Measurements from ENCODE around the gene SNAP25.

Gene SNAP25

GRCh38 chr20:10304471-10305046 is 85.9 kb downstream of the SNAP25 start:
- Mint-ChIP-seq H3K36me3 (ENCODE audit: insufficient read depth) (no peaks in the 10 kb centered on the region), H3K27me3 (peaks cover under 1% of the 10 kb centered on the region), H3K4me3 (no peak overlapping the region), H3K4me1 (peaks cover 36% of the 10 kb centered on the region), H3K9me3 (no peaks in the 10 kb centered on the region), H3K27ac (ENCODE audit: low read depth) (no peak overlapping the region)
- ATAC-seq (replicated peaks; ENCODE audit: extremely low read depth, poor library complexity, severe bottlenecking) (peak; percentile 71), DNase-seq (ENCODE audit: low spot score in 2 of 2) (no peak)

DNA sequence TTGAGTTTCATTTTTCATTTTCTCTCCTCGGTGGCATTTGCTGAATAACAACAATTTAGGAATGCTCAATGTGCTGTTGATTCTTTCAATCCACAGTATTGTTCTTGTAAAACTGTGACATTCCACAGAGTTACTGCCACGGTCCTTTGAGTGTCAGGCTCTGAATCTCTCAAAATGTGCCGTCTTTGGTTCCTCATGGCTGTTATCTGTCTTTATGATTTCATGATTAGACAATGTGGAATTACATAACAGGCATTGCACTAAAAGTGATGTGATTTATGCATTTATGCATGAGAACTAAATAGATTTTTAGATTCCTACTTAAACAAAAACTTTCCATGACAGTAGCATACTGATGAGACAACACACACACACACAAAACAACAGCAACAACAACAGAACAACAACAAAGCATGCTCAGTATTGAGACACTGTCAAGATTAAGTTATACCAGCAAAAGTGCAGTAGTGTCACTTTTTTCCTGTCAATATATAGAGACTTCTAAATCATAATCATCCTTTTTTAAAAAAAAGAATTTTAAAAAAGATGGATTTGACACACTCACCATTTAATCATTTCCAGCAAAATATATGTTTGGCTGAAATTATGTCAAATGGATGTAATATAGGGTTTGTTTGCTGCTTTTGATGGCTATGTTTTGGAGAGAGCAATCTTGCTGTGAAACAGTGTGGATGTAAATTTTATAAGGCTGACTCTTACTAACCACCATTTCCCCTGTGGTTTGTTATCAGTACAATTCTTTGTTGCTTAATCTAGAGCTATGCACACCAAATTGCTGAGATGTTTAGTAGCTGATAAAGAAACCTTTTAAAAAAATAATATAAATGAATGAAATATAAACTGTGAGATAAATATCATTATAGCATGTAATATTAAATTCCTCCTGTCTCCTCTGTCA is 88.1 kb downstream of the SNAP25 start:
- H3K4me3 Mint-ChIP-seq: peak overlapping the region; percentile 22

DNA sequence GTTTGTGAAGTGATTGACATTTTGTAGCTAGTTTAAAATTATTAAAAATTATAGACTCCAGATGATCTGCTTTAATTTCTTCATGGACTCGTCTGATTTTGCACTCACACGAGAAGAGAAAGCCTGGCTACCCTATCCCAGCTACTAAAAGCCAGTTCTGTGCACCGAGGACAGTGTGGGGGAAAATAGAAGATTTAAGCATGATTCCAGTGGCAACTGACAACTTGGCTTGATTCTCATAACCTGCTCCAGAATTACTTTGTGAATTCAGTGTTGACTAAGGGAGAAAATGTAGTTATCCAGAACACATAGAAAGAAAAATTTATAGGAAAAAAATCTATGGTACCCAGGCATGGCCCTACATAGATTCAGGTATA is 88.7 kb downstream of the SNAP25 start:
- H3K36me3 Mint-ChIP-seq (ENCODE audit: insufficient read depth): no peaks in the 10 kb centered on the region
- H3K4me3 Mint-ChIP-seq: no peak overlapping the region
- no peaks in the 10 kb centered on the region for H3K9me3 Mint-ChIP-seq
- peaks cover 17% of the 10 kb centered on the region for H3K27me3 Mint-ChIP-seq
- no peak overlapping the region for H3K27ac Mint-ChIP-seq (ENCODE audit: low read depth)
- ATAC-seq (replicated peaks; ENCODE audit: extremely low read depth, poor library complexity, severe bottlenecking) (no peak), DNase-seq (ENCODE audit: low spot score in 2 of 2) (no peak)
- peaks cover 36% of the 10 kb centered on the region for H3K4me1 Mint-ChIP-seq

More for the DNA sequence above, 88.1 kb downstream of the SNAP25 start:
- no peaks in the 10 kb centered on the region for H3K9me3 Mint-ChIP-seq
- no peak for DNase-seq (ENCODE audit: low spot score in 2 of 2)
- H3K27me3 Mint-ChIP-seq: peaks cover 12% of the 10 kb centered on the region
- ATAC-seq (replicated peaks; ENCODE audit: extremely low read depth, poor library complexity, severe bottlenecking): peak; percentile 87
- no peak overlapping the region for H3K27ac Mint-ChIP-seq (ENCODE audit: low read depth)
- peaks cover 36% of the 10 kb centered on the region for H3K4me1 Mint-ChIP-seq
- no peaks in the 10 kb centered on the region for H3K36me3 Mint-ChIP-seq (ENCODE audit: insufficient read depth)

DNA sequence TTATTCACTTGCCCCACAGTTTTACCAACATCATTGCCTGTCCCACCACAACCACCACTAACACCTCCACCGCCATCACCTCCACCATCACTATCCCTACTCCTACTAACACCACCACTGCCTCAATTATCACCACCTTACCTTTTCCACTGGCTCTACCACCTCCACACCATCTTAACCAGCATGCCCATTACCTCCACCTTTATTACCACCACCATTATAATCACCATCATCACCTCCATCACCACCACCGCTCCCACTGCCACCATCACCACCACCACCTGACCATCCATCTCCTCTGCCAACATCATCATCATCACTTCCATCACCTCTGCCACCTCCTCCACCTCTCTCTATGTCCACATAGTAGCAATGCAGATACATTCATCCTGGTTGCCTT is 90.0 kb downstream of the SNAP25 start:
- Mint-ChIP-seq H3K4me1 (peaks cover 33% of the 10 kb centered on the region), H3K27ac (ENCODE audit: low read depth) (no peak overlapping the region), H3K36me3 (ENCODE audit: insufficient read depth) (no peaks in the 10 kb centered on the region), H3K4me3 (no peak overlapping the region), H3K9me3 (no peaks in the 10 kb centered on the region), H3K27me3 (peaks cover 18% of the 10 kb centered on the region)
- no peak for DNase-seq (ENCODE audit: low spot score in 2 of 2)
- ATAC-seq (replicated peaks; ENCODE audit: extremely low read depth, poor library complexity, severe bottlenecking): no peak

DNA sequence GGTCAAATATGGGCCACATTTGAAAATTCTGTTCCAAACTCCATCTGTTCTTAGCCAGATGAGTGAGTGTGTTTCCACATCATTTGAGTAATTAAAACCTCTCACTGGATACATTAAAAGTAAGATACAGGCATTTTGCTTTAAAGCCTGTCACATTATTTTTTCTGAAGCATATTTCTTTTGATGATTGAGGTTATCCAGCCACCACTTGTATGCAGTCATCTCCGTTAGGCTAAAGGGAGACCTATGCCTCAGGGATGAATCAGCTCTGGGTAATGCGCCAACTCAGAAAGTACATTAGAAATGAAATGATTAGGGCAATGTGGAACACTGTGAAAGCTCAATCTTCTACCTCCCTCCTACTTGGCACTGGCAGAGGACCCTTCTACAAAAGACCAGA is 90.7 kb downstream of the SNAP25 start:
- Mint-ChIP-seq H3K4me1 (peaks cover 26% of the 10 kb centered on the region), H3K27ac (ENCODE audit: low read depth) (no peak overlapping the region), H3K9me3 (no peaks in the 10 kb centered on the region), H3K4me3 (no peak overlapping the region), H3K36me3 (ENCODE audit: insufficient read depth) (no peaks in the 10 kb centered on the region), H3K27me3 (peaks cover 23% of the 10 kb centered on the region)
- DNase-seq (ENCODE audit: low spot score in 2 of 2): no peak
- ATAC-seq (replicated peaks; ENCODE audit: extremely low read depth, poor library complexity, severe bottlenecking): no peak

GRCh38 chr20:10312111-10312510 is 93.5 kb downstream of the SNAP25 start:
- ATAC-seq (replicated peaks; ENCODE audit: extremely low read depth, poor library complexity, severe bottlenecking) (no peak), DNase-seq (ENCODE audit: low spot score in 2 of 2) (no peak)
- Mint-ChIP-seq H3K4me3 (no peak overlapping the region), H3K9me3 (no peaks in the 10 kb centered on the region), H3K4me1 (peaks cover 10% of the 10 kb centered on the region), H3K27ac (ENCODE audit: low read depth) (no peak overlapping the region), H3K27me3 (peaks cover 49% of the 10 kb centered on the region), H3K36me3 (ENCODE audit: insufficient read depth) (no peaks in the 10 kb centered on the region)

GRCh38 chr20:10313215-10313614 is 94.6 kb downstream of the SNAP25 start:
- Mint-ChIP-seq H3K4me1 (no peaks in the 10 kb centered on the region), H3K4me3 (no peak overlapping the region), H3K36me3 (ENCODE audit: insufficient read depth) (no peaks in the 10 kb centered on the region), H3K27me3 (peaks cover 52% of the 10 kb centered on the region), H3K9me3 (no peaks in the 10 kb centered on the region), H3K27ac (ENCODE audit: low read depth) (no peak overlapping the region)
- no peak for DNase-seq (ENCODE audit: low spot score in 2 of 2)
- ATAC-seq (replicated peaks; ENCODE audit: extremely low read depth, poor library complexity, severe bottlenecking): no peak

GRCh38 chr20:10313701-10314100 is 95.1 kb downstream of the SNAP25 start:
- Mint-ChIP-seq H3K27ac (ENCODE audit: low read depth) (no peak overlapping the region), H3K9me3 (no peaks in the 10 kb centered on the region), H3K36me3 (ENCODE audit: insufficient read depth) (no peaks in the 10 kb centered on the region), H3K27me3 (peaks cover 52% of the 10 kb centered on the region), H3K4me1 (no peaks in the 10 kb centered on the region), H3K4me3 (no peak overlapping the region)
- no peak for DNase-seq (ENCODE audit: low spot score in 2 of 2)
- no peak for ATAC-seq (replicated peaks; ENCODE audit: extremely low read depth, poor library complexity, severe bottlenecking)

GRCh38 chr20:10314198-10314597 is 95.6 kb downstream of the SNAP25 start:
- Mint-ChIP-seq H3K9me3 (no peaks in the 10 kb centered on the region), H3K27me3 (peaks cover 52% of the 10 kb centered on the region), H3K4me3 (no peak overlapping the region), H3K36me3 (ENCODE audit: insufficient read depth) (no peaks in the 10 kb centered on the region), H3K27ac (ENCODE audit: low read depth) (no peak overlapping the region), H3K4me1 (no peaks in the 10 kb centered on the region)
- DNase-seq (ENCODE audit: low spot score in 2 of 2) (no peak), ATAC-seq (replicated peaks; ENCODE audit: extremely low read depth, poor library complexity, severe bottlenecking) (no peak)

DNA sequence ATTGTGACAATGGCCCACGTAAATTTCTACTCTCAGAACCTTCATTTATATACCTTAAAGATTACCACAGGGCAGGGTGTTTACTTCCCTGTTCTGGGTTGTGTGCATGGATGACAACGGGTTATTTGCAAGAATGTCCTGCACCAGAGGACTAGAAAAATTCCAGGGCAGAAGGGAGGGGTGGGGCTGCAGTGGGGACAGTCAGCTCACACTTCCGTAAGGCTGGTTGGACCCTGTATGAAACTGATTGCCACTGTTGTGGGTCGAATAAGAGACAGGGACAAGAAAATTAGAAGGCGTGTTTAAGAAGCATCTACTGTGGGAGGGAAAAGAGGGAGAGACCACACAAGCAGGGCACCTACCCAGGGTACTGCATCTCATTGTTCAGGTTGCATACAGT is 96.5 kb downstream of the SNAP25 start:
- no peak for DNase-seq (ENCODE audit: low spot score in 2 of 2)
- Mint-ChIP-seq H3K27me3 (peaks cover 45% of the 10 kb centered on the region), H3K9me3 (no peaks in the 10 kb centered on the region), H3K4me3 (no peak overlapping the region), H3K4me1 (no peaks in the 10 kb centered on the region), H3K36me3 (ENCODE audit: insufficient read depth) (no peaks in the 10 kb centered on the region), H3K27ac (ENCODE audit: low read depth) (no peak overlapping the region)
- ATAC-seq (replicated peaks; ENCODE audit: extremely low read depth, poor library complexity, severe bottlenecking): no peak

DNA sequence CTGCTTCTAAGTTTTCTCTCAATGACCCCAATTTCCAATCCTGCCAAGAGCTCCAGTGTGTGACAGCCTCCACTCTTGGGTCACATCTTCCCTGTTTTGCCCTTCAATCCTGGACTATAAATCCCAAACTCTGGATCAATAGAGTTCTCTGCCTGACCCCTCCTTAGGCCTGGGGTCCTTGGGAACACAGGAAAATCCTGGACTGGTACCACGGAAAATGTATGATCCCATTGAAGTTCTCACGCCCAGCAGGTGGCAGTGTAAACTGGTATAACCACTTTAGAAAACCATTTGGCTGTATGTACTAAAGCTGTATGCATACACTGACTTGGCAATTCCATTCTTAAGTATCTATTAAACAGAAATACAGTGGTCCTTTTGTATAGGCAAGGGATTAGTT is 98.0 kb downstream of the SNAP25 start:
- no peaks in the 10 kb centered on the region for H3K4me1 Mint-ChIP-seq
- H3K4me3 Mint-ChIP-seq: no peak overlapping the region
- no peak overlapping the region for H3K27ac Mint-ChIP-seq (ENCODE audit: low read depth)
- DNase-seq (ENCODE audit: low spot score in 2 of 2) (no peak), ATAC-seq (replicated peaks; ENCODE audit: extremely low read depth, poor library complexity, severe bottlenecking) (no peak)
- H3K9me3 Mint-ChIP-seq: no peaks in the 10 kb centered on the region
- no peaks in the 10 kb centered on the region for H3K36me3 Mint-ChIP-seq (ENCODE audit: insufficient read depth)
- peaks cover 40% of the 10 kb centered on the region for H3K27me3 Mint-ChIP-seq

DNA sequence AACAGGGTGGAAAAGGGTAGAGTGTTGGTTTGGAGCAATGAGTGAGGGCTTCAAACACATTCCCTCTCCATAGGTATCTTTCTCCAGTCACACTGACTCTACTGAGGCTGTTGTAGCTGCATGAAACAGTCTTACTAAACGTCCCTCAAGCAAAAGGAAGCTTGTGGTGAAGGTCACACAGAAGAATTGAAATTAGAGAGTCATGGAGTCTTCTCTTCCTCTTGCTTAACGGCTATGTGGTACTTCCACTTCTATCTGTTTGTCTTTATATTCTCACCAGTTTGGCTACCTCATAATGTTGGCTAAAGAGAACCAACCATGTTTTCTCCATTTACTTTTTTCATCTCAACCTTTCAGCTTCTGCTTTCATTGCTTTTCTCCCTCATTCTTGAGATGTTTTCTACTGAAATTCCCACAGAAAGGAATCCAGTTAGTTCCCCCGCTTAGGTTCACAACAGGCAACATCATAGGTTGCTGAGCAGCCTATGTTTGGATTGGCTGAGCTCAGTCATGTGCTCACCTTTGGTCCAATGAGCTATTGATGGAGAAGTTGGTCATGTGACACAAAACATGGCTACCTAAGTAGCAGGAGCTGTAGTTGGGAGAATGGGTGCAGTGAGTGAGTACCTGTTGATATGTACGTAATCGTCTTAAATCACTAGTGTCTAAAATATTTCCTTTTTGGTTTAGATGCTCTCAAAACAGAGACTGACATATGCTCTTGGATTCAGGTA is 99.8 kb downstream of the SNAP25 start:
- ATAC-seq (replicated peaks; ENCODE audit: extremely low read depth, poor library complexity, severe bottlenecking) (no peak), DNase-seq (ENCODE audit: low spot score in 2 of 2) (no peak)
- Mint-ChIP-seq H3K9me3 (no peaks in the 10 kb centered on the region), H3K4me3 (no peak overlapping the region), H3K27ac (ENCODE audit: low read depth) (no peak overlapping the region), H3K4me1 (no peaks in the 10 kb centered on the region), H3K27me3 (peaks cover 53% of the 10 kb centered on the region), H3K36me3 (ENCODE audit: insufficient read depth) (peaks cover 1% of the 10 kb centered on the region)

DNA sequence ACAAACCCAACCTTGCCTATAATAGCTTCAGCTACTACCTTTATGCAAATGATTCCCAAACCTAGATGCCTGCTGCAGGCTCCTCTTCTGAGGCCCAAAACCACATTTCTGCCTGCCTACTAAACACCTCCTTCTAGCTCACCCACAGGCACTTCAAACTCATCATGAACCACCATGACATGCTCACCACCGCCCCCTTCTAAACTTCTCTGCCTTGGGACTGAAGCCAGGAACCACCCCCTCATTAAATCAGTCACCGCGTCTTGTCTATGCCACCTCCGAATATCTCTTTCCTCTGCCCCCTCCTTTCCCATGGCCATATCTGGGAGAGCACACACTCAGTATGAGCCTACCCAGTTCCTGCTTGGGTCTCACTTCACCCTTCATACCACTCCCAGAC is 101.2 kb downstream of the SNAP25 start:
- Mint-ChIP-seq H3K36me3 (ENCODE audit: insufficient read depth) (peaks cover 1% of the 10 kb centered on the region), H3K27me3 (peaks cover 52% of the 10 kb centered on the region), H3K4me3 (no peak overlapping the region), H3K27ac (ENCODE audit: low read depth) (no peak overlapping the region), H3K9me3 (no peaks in the 10 kb centered on the region), H3K4me1 (no peaks in the 10 kb centered on the region)
- no peak for ATAC-seq (replicated peaks; ENCODE audit: extremely low read depth, poor library complexity, severe bottlenecking)
- no peak for DNase-seq (ENCODE audit: low spot score in 2 of 2)
